NCI-H510A (cell line): Measurements from ENCODE around the gene CRAMP1.
A peak's percentile ranks its signal among the peaks of the same experiment; 100 is the strongest.

ENCODE experiments used
- DNase-seq: peaks from one replicate; lab custom pipeline; 2025; lab: John Stamatoyannopoulos, UW

CRAMP1 gene

DNA sequence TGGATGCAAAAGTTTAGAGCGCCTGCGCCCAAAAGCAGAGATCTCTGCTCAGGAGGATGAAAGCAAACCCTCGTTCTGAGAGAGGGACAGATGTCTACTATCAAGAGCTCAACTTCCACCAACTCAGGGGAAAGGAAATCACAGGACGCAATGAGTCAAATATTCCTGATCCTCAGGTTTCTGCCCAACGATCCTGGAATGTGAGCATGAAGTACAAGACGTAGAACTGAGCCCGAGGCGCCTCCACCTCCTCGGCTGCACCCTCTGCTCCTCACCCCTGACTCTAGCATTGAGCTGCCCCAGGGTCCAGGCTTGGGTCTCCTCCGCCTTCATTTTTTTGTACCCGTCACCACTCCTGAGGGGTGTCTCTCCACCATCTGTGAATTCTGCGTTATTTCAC, 15.6 kb upstream of the CRAMP1 start:
- no peak for DNase-seq

DNA sequence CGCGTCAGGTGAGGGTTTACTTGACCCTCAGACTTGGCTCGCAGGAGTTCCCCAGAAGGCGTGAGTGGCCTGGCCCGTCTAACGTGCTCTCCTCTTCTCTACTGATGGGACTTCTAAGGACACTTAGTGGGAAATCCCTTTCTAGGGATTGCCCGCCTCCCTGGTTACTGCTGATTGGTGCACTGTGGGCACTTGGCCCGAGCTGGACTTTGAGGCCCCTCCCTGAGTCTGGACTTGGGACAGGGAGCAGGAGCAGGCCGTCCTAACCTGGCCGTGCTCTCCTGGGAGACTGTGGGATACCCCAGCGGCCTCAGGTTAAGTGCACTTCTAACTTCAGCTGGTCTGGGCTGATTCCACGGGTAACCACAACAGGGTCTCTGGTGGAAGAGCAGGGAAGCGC, 15.0 kb upstream of the CRAMP1 start:
- DNase-seq: no peak

DNA sequence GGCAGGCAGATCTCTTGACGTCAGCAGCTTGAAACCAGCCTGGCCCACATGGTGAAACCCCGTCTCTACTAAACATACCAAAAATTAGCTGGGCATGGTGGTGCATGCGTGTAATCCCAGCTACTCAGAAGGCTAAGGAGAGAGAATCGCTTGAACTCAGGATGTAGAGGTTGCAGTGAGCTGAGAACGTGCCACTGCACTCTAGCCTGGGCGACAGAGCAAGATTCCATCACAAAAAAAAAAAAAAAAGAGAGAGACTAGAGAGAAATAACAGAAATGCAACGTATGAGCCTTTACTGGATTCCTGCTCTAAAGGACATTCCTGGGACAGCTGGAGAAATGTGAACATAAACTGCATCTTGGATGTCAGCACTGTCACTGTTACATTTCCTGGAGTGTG, 11.1 kb upstream of the CRAMP1 start:
- no peak for DNase-seq

DNA sequence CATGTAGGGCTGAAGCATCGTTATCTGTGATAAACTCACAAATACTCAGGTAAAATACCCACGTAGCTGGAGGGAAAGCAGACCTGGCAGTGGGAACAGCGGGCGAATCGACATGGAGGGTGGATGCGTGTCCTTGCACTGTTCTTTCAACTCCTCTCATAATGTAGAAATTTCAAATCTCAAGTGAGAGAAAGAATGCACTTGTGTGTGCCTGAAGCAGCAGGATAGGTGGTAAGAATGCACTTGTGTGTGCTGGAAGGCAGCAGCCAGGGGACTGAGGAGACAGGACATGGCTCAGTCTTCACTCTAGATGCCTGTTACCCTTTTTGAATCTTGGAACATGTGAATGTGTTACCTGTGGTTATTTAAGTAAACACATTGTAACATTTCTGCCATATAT, 10.7 kb upstream of the CRAMP1 start:
- DNase-seq: no peak

DNA sequence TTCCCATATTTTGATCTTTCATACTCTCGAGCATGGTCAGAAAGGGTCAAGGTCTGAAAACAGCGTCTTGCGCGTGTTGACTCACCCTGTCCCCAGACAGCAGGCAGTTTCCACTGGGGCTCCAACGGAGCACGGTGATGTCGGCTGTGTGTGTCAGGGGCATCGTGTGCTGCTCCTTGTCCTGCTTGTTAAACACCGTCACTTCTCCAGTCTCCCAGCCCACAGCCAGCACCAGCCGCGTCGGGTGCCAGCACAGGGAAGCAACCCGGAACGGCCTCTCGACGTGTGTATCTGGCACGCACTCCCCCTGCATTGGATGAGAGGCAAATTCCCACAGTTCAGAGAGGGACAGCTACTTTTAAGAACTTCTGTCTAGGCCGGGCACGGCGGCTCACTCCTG, 9.9 kb upstream of the CRAMP1 start:
- no peak for DNase-seq

DNA sequence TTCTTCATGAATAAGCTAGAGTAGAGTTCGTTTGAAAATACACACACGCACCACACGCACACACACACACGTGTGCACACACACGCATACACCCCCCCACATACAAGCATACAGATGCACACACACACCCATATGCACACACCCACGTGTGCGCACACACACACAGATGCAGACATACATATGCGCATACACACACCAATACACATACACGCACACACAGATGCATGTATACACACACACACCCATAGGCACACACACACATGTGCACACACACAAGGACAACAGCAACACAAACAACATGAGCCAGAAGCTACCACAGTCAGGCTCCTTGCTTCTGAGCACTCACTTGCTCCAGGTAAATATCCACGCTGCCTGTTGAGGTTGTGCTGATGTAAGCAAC, 5.4 kb upstream of the CRAMP1 start:
- no peak for DNase-seq

DNA sequence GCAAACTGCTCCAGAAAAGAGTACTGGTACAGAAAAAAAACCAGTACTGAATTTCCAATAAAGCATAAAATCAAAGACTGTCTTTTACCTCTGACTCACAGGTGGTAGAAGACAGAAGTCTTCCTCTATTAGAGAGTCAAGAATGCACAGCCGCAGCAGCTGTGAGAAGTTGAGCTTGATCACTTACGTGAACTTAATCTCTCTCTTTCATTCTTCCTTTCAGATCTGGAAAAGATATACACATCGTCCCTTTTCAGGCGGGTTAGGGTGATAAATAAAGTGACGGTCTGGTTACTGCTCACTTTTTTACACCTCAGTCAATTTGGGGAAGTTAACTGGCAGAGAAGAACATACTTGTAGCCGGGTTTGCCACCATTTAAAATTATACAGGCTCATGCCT, 4.2 kb upstream of the CRAMP1 start:
- no peak for DNase-seq

DNA sequence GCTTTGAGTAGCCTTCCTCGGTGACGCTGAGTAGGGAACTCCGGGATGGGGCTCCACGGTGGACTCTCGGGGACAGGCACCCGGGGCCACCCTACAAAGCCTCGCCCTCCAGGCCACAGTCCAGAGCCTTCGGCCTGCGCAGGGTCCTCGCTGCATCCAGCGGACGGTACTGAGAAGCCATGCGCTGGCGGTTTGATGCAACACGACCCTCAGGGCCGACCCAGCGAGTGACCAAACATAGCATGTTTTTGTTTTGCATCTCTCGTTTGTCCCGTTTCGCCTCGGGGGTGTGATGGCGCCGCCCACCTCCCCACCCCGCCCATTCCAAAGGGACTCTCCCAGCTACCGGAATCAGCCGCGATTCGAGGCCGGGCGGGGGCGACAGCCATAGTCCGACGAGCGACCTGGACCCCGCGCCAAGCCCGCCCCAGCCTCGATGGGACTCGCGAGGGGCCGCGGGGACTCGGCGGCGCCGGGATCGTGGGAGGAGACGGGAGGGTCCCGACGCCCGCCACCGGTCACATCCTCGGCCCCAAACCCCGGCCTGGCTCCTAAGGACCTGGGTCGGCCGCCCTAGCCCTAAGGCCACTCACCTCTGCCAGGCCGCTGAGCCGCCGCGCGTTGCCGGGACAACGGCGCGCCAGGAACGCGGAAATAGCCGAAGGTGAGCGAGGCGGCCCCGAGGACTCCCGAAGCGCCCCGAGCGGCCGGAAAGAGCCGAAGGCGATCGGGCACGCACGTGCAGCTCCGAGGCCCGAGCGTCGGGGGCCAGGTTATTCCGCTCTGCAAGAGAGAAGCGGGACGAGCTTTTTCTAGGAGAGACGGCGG, 1.9 kb upstream of the CRAMP1 start:
- peak; percentile 71 for DNase-seq

DNA sequence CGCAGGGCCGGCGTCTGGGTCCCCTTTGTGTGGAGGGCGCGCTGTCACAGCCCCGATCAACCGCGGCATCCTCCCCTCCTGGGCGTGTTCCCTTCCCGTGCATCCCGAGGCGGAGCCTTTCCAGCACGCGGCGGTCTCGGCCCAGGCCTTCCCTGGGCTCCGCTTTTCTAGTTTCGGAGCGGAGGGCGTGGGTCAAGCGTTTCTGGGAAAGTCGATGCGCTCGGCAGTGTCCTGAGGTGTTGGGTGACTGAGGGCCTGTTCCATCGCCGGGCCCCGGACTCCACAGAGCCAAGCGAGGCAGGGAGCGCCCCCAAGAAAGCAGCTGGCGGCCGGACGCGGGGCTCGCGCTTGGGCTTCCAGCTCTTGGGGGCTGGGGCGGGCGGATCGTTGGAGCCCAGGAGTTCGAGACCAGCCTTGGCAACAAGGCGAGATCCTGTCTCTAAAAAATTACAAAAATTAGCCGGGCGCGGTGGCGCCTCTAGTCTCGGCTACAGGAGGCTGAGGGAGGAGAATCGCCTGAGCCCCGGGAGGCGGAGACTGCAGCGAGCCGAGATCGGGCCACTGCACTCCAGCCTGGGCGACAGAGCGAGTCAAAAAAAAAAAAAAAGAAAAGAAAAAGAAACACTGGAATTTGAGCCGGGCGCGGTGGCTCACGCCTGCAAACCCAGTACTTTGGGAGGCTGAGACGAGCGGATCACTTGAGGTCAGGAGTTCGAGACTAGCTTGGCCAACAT, 1.1 kb upstream of the CRAMP1 start:
- DNase-seq: no peak

DNA sequence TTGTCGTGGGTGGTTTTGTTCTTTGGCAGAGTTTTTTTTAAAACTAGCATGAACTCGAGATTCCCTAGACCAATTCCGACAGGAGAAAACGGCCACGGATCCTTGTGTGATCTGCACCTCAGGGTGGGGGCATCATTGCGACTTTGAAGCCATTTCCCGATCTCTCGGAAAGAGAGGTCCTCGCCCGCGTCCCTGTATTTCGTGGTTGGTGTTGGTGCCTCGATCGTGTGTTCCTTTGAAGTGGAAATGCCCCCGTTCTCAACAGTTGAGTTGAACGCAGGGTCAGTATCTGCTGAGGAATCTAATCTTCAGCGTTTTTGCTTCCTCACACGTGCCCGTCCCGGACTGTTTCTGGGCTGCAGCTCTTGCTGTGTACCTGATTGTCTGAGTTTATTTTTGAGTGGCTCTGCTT, 1.1 kb downstream of the CRAMP1 start:
- DNase-seq: no peak

DNA sequence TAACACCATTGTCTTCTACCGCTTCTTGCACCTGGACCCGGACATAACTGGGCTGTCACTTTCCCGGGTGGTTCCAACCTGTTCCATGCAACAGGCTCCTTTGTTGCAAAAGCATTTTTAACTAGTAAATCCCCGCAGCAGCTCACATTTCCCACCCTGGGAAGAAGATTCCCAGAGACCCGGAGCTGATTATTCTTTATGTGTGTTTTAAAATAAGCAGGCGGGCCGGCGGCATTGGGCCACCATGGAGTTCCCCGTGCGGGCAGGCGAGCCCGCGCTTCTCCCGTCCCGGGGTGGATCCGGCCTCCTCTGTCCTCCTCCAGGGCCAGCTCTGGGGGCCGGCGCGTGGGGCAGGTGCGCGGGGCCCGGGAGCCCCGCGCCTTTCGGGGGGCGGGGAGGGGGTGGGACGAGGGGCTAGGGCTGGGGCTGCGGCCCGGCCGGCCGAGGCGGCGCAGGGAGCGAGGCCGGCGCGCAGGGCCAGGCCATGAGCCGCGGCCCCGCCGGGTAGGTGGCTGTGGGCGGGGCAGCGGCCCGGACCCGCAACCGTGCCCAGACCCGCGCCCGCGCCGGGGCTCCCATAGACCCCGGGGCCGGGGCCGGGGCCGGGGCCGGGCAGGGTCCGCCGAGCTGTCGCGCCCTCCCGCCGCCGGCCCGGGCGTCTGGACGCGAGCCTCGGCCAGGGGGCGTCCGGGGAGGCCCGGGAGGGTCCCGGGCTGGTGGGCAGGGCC, 1.7 kb downstream of the CRAMP1 start:
- DNase-seq: no peak

DNA sequence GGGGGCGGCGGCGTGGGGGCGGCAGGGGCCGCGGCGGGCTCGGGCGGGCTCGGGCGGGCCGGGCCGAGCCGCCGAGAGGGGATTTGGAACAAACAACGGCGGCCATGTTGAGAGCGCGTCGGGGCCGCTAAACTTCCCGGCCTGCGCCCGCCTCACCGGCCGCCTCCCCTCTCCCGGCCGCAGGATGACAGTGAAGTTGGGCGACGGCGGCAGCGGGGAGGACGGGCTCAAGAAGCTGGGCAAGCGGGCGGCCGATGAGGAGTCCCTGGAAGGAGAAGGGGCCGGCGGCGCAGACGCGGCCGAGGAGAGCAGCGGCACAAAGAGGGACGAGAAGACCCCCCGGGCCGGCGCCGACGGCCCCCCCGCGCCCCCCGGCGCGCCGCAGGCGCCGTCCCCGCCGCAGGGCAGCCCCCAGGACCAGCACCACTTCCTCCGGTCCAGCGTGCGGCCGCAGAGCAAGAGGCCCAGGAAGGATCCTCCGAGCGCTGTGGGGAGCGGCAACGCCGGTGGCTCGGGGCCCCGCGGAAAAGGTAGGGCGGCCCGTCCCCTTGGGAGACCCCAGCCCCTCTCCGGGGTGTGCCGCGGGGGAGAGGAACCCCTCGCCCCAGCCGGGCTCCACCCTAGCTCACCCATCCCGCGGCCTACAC, 2.4 kb downstream of the CRAMP1 start:
- no peak for DNase-seq

DNA sequence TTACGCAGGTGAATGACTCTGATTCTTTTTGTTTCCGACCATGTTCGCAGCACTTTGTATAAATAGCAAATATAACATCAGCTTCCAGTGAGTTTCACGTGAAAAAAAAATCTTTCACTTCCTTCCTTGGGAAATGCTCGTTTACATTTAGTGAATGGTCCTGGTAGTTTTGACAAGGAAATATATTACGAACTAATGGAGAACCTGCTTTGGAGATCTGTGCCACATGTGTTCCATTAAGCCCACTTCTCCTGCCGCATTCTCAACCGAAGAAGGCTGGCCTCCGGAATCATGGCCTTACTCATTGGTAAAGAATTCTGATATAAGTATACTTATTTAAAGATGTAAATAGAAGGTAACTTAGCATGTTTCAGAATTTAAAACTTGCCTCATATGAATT, 3.6 kb downstream of the CRAMP1 start:
- no peak for DNase-seq

DNA sequence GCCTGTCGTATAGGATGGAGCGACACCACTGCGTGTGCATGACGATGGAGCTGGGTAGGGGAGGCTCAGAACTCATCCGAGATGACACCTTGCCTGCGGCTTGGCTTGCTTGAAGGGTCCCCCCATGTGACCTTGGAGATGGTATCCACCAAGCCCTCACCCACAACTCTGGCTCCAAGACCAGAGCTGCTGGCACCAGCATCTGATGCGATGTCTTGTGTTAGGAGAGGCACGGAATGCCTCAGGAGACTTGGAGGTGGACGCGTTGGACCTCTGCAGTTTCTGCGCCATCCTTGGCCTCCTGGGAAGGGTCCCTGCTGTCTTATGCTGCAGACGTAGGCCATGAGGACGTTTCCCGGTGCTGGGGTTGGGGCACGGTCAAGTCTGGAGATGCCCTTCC, 7.8 kb downstream of the CRAMP1 start:
- DNase-seq: no peak

DNA sequence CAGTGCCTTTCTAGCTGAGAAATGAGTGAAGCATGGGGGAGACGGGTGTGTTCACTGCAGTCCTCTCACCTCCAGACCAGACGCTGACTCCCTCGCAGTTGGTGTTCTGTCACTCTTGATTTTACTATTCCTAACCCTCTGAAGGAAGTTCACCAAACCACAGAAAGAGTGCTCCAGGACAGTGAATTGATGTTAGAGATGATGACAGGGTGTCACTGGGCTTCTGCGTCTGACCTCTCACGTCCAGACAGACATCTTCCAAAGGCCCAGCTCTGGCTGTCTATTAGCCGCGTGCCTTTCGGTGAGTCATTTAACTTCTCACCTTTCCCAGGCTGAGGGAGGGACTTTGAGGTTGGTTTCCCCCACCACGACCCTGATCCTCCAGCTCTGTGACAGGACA, 8.2 kb downstream of the CRAMP1 start:
- DNase-seq: no peak

DNA sequence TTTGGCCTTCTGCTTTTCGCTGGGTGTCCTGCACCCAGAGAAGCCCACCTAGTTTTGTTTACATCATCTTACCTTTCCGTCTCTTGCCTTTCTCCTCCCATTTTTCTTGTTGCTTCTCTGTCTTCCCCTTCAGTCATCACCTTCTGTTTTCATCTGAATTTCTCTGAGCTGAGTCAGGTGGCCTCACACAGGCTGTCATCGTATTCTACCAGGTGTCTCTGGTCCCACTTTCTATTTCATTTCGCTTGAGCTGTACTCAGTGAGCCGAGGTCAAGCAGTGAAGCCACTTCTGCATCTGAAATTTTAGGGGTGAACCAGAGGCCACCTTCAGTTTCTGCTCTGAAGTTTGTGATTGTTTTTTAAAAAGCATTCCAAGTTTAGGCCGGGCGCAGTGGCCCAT, 9.7 kb downstream of the CRAMP1 start:
- no peak for DNase-seq

DNA sequence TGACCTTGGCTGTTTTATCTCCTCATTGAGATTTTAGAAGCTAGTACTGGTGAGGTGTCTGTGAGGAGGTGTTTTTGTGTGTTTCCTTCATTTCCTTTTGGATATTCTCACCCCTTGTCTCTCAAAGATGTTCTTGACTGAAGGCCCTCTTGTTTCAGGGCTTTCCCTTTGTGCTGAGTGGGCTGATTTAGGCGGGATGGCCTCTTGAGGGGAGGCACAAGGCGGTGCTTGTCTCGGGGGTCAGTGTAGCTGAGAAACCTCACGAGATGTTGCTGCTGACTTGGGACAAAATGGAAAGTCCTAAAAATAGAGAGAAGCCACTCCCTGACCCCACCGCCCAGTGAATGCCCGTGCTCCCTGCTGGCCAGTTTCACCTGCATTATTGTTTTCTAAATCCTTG, 14.2 kb downstream of the CRAMP1 start:
- no peak for DNase-seq

DNA sequence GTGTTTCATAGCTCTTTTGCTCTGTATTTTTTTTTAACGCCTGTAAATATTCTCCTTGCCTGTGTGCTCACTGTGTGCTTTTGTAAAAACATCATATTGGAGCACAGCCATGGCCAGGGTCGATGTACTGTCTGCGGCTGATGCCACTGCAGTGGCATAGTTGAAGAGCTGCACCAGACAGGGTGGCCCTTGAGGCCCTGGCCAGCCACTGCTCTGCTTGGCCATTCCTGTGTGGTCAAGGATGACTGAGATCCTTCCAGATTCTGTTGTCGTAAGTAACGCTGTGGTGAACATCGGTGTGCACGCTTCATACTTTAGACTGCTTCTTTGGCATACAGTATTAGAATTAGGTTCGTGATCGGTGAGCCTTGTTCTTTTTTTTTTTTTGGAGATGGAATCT, 14.6 kb downstream of the CRAMP1 start:
- no peak for DNase-seq

DNA sequence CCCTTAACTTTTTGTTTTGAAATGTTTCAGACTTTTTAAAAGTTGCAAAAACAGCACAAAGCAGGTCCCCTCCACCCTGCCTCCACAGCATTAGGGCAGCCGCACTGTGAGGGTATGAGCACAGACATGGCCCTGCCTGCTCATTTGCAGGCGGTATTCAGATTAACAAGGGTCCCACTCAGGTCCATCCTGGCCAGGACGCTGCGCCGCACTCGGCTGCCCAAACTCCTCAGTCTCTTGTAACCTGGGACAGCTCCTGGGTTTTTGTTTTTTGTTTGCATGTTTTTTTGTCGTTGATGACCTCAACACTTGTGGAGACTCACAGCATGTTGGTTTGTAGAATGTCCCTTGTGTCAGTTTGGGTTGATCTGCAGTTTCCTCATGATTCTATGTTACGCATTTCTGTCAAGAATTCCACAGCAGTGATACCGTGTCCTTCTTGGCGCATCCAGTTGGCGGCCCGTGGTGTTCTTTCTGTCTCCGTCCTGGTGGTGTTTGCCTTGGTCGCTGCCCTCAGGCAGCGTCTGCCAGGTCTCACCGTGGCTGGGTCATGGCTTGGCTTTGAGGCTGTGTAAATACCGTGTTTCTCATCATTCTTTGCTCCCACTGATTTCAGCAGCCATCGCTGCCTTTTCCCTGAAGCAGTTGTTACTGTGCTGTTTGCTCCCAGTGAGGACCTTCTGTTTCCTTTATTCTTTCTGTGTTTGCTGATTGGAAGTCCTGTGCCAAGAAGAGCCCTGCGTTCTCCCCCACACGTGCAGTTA, 18.5 kb downstream of the CRAMP1 start:
- no peak for DNase-seq

DNA sequence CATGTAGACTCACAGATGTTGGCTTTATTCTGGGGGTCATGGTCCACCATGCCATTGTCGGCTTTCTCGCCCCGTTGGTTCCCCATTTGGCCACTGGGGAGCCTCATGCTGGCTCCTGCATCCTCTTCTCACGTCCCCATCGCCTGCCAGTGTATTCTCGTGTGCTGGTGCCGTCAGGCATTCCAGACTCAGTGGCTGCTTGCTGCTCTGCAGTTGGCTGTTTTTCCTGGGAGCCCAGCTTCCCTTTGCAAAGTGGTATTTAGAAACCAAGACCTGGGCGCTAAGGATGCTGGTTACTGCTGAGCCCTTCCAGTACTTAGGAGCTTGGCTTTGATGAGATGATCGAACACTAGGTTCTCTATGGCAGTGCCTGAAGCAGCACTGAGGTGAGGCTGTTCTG, 19.1 kb downstream of the CRAMP1 start:
- DNase-seq: no peak

DNA sequence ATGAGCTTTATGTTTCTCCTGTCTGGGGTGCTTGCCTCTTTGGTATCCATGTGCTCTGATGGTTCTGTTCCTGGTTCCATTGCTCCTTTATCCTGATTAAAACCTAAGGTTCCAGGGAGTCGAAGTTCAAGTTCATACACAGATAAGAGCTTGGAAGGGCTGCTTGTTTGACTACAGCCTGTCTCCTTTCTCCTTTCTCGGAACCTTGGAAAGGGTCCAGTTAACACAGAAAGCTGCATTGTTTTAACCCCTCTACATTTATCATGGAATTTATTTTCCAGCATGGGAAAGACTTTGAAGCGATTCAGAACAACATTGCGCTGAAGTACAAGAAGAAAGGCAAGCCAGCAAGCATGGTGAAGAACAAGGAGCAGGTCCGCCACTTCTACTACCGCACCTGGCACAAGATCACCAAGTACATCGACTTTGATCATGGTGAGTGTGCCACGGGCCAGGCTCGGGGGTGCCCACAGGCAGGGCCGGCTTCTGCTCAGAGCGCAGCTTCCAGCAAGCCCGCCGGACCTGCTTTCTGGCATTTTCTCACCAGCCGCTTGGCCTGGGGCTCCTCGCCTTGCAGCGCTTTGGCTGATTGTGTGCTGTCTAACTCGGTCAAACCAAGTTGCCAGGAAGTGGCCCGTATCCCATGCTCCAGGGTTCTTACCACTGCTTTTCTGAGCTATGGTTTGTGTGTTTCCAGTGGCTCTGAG, 19.9 kb downstream of the CRAMP1 start:
- DNase-seq: no peak
